NB4 (cell line): ENCODE data around the gene CARM1.

Source experiments
- POLR2A ChIP-seq: IDR thresholded peaks from 2 replicates; pipeline ENCODE4 v1.6.1; 2011; ENCODE audit warnings: mild to moderate bottlenecking; ENCODE audit not compliant: insufficient read length; ENCODE audit errors: extremely low read depth
- TF ChIP-seq, protein P1 (sequence below): IDR thresholded peaks from one replicate; pipeline ENCODE4 v1.5.1; 2012; ENCODE audit warnings: low read depth, low read length

DNA sequence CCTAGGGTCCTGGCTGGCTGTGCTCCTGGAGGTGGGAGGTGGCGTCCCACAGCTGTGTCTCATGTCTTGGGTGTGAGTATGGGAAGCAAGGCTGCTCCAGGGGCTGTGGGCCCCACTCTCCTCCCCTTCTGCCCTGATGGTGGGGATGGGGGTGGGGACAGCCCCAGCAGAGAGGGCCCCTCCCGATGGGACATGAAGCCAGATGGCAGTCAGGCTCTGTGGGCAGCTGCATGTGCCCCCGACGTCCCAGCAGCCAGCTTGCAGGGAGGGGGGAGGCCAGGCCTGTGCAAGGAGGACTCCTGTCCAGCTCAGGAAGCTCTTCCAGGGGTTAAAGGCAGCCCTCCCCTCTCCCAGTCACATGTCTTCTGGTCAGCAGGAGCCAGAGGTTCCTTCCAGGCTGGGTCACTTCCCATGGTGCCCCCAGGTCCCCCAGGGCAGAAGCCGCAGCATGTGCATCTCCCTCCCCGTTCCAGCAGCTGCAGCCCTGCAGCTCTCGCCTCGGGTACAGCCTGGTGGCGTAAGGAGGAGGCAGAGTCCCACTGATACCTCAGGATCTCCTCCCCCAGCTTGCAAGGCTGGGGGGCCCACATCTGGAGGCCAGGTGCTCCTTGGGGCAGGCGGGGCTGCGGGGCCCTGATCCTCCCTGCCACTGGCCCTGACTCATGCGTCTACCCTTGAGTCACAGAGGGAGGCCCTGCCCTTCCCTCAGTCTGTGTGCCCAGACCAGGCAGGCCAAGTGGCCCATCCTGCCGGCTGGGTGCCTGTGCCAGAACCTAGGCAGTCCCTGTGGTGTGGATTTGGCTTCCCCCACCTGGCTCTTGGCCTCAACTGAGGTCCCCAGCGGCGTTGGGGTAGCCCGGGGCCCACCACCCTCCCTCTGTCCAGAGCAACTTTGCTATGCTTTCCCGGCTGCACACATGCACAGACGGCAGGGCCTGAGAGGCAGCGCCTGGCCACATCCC lies 44.1 kb downstream of the CARM1 start:
- no peak for TF ChIP-seq POLR2A
- TF ChIP-seq, protein P1, sequence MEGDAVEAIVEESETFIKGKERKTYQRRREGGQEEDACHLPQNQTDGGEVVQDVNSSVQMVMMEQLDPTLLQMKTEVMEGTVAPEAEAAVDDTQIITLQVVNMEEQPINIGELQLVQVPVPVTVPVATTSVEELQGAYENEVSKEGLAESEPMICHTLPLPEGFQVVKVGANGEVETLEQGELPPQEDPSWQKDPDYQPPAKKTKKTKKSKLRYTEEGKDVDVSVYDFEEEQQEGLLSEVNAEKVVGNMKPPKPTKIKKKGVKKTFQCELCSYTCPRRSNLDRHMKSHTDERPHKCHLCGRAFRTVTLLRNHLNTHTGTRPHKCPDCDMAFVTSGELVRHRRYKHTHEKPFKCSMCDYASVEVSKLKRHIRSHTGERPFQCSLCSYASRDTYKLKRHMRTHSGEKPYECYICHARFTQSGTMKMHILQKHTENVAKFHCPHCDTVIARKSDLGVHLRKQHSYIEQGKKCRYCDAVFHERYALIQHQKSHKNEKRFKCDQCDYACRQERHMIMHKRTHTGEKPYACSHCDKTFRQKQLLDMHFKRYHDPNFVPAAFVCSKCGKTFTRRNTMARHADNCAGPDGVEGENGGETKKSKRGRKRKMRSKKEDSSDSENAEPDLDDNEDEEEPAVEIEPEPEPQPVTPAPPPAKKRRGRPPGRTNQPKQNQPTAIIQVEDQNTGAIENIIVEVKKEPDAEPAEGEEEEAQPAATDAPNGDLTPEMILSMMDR, result no peak
